K562 (cell line): ENCODE results near the gene CD99L2. TPM values are rescaled to one million over a fixed set of nuclear protein-coding genes. Genes with fewer than 3 reads are reported as not detected.

Experiments used
- ATAC-seq: fragments of 200-7000 bp; cut with Tn5 transposase; 3 replicates; pipeline ENCODE4 v1.9.1; 2020; ENCODE audit warnings: moderate library complexity
- BruUV-seq: library from RNA; stranded (reverse); fragments of 400-500 nt; replicated peaks from 2 replicates; lab custom pipeline; 2021; lab: Mats Ljungman, UMichigan
- CTCF ChIA-PET: fragments of 300-600 bp; formaldehyde crosslinking; extraction: SDS; loops from one replicate; lab custom pipeline; 2021; ENCODE audit warnings: low intra/inter-chr PET ratio; lab: Yijun Ruan, JAX
- POLR2A ChIA-PET: fragments of 300-600, 350-650 bp; sonication (Branson Sonifier 250); formaldehyde crosslinking; extraction: SDS; loops from one replicate; lab custom pipeline; 2021; ENCODE audit warnings: antibody characterized with exemption, inconsistent platforms; lab: Yijun Ruan, JAX
- DNase-seq, 4 experiments: peaks; one replicate each; pipeline versions ENCODE4 v3.0.0 to v3.0.0-alpha.2; 2011 to 2018; ENCODE audit warnings: low spot score in 3 of 4, mixed read lengths in 3 of 4; ENCODE audit errors: extremely low read depth in 1 of 4
- FAIRE-seq: peaks from 2 replicates; lab custom pipeline; 2011; peaks lifted over from hg19 to GRCh38; lab: Jason Lieb, UNC
- H2AFZ ChIP-seq: 2 replicates; pipeline ENCODE4 v1.6.0; 2011; ENCODE audit warnings: low read depth, low read length, control low read depth, inconsistent platforms
- H3K27ac ChIP-seq: fragments of 200-600 bp; 3 replicates; pipeline ENCODE4 v1.8.0; 2011; ENCODE audit warnings: low read depth, mild to moderate bottlenecking, control low read depth, inconsistent platforms, low read length, moderate library complexity, mixed read lengths; ENCODE audit errors: extremely low read depth
- H3K27me3 ChIP-seq, 2 experiments: fragments of 300-600 bp in 1 of 2; 2 replicates in 1 of 2; 3 replicates in 1 of 2; pipeline versions ENCODE4 v1.6.0 to v1.8.0; 2011; ENCODE audit warnings: inconsistent platforms in 2 of 2, low read length in 2 of 2, mild to moderate bottlenecking in 1 of 2, mixed read lengths in 1 of 2, moderate library complexity in 1 of 2; ENCODE audit not compliant: control insufficient read depth in 2 of 2, insufficient read depth in 2 of 2
- H3K36me3 ChIP-seq: fragments of 300-600 bp; 3 replicates; pipeline ENCODE4 v1.8.0; 2011; ENCODE audit warnings: mild to moderate bottlenecking, low read length, inconsistent platforms; ENCODE audit not compliant: control insufficient read depth, insufficient read depth
- H3K4me1 ChIP-seq, 2 experiments: fragments of 200-600 bp in 1 of 2; replicated peaks in 1 of 2; 2 replicates in 1 of 2; 3 replicates in 1 of 2; pipeline versions ENCODE4 v1.5.1 to v1.8.0; 2011; ENCODE audit warnings: inconsistent platforms in 2 of 2, low read length in 2 of 2, mild to moderate bottlenecking in 1 of 2, mixed read lengths in 1 of 2, moderate library complexity in 1 of 2; ENCODE audit not compliant: control insufficient read depth in 2 of 2, insufficient read depth in 2 of 2
- H3K4me2 ChIP-seq: 2 replicates; pipeline ENCODE4 v1.6.1; 2011; ENCODE audit warnings: low read length, control low read depth, inconsistent platforms, mixed read lengths; ENCODE audit not compliant: insufficient read depth
- H3K4me3 ChIP-seq: fragments of 200-600 bp; sonication (generic), shearing (Covaris generic); 2 replicates; pipeline ENCODE4 v1.5.1; 2016; ENCODE audit warnings: control low read depth, inconsistent platforms
- H3K79me2 ChIP-seq: fragments of 200-600 bp; 3 replicates; pipeline ENCODE4 v1.8.0; 2011; ENCODE audit warnings: low read length, inconsistent platforms; ENCODE audit not compliant: control insufficient read depth, insufficient read depth
- H3K9ac ChIP-seq, 2 experiments: 2 replicates each; pipeline versions ENCODE4 v1.6.0 to v1.6.1; 2011; ENCODE audit warnings: low read depth in 2 of 2, low read length in 2 of 2, control low read depth in 1 of 2, inconsistent platforms in 1 of 2, mild to moderate bottlenecking in 1 of 2, mixed read lengths in 1 of 2; ENCODE audit not compliant: insufficient read depth in 1 of 2
- H3K9me1 ChIP-seq: one replicate; pipeline ENCODE4 v1.6.0; 2011; ENCODE audit warnings: inconsistent platforms, mild to moderate bottlenecking, low read length, moderate library complexity; ENCODE audit not compliant: control insufficient read depth, insufficient read depth
- H3K9me3 ChIP-seq: replicated peaks from 2 replicates; pipeline ENCODE4 v1.5.1; 2011; ENCODE audit warnings: low read depth, low read length, inconsistent platforms; ENCODE audit not compliant: control insufficient read depth, insufficient read depth
- H4K20me1 ChIP-seq: replicated peaks from 2 replicates; pipeline ENCODE4 v1.6.1; 2011; ENCODE audit warnings: low read length, inconsistent platforms, mixed read lengths; ENCODE audit not compliant: control insufficient read depth, insufficient read depth
- CAMTA2 ChIP-seq: fragments of 250-450 bp; sonication (Bioruptor Pico); conservative IDR thresholded peaks from 2 replicates; pipeline ENCODE4 v1.5.1; 2022
- EGR1 ChIP-seq: fragments of 450-650 bp; conservative IDR thresholded peaks from 2 replicates; pipeline ENCODE4 v1.6.1; 2017; ENCODE audit warnings: mild to moderate bottlenecking
- HCFC1 ChIP-seq: IDR thresholded peaks from 2 replicates; pipeline ENCODE4 v1.6.1; 2012; ENCODE audit warnings: low read depth, low read length, improper control_type of control experiment
- HDAC6 ChIP-seq: IDR thresholded peaks from 2 replicates; pipeline ENCODE4 v1.6.1; 2012; ENCODE audit warnings: low read depth, mild to moderate bottlenecking, control low read depth, inconsistent platforms, low read length, moderate library complexity
- PYGO2 ChIP-seq: fragments of 450-650 bp; IDR thresholded peaks from 2 replicates; pipeline ENCODE4 v1.6.1; 2016; ENCODE audit warnings: mild to moderate bottlenecking, missing genetic modification characterization, moderate library complexity, missing compliant biosample characterization
- STAT5A ChIP-seq: IDR thresholded peaks from 2 replicates; pipeline ENCODE4 v1.6.1; 2012; ENCODE audit warnings: low read length, inconsistent platforms, borderline replicate concordance
- whole genome bisulfite sequencing: fragments of 100-300 bp; shearing (Covaris generic); methylation state at CpG from one replicate; pipeline ENCODE4 v1.1.6; 2016; ENCODE audit warnings: low coverage, mixed read lengths; ENCODE audit not compliant: insufficient coverage; ENCODE audit errors: missing lambda C conversion rate; 5-methylcytosine and 5-hydroxymethylcytosine counted together
- in situ Hi-C: fragments of 300-500 bp; cut with MboI; formaldehyde crosslinking; loops from 4 replicates; pipeline ENCODE4 v1.15.0; 2018; ENCODE audit warnings: inconsistent platforms, mixed read lengths
- intact Hi-C: fragments of 100-400 bp; cut with micrococcal nuclease; formaldehyde crosslinking; loops from 2 replicates; pipeline ENCODE4 v1.14.2; 2022
- polyA plus RNA-seq, 8 experiments: library from polyadenylated mRNA; depleted of rRNA in 4 of 8; stranded (reverse) in 5 of 8; unstranded in 3 of 8; fragments of >200 nt; fragmentation: Nextera tagmentation in 2 of 8; fragmentation: Illumina TruSeq in 1 of 8; extraction: Ambion mirVana in 2 of 8; extraction: Trizol in 1 of 8; gene quantifications; 2 replicates each; pipeline versions ENCODE4 v1.2.1 to v1.2.3, GENCODE V29; 2011 to 2014; ENCODE audit warnings: inconsistent platforms in 1 of 8, missing spikeins in 1 of 8
- total RNA-seq, 7 experiments: library from RNA; depleted of rRNA in 6 of 7; stranded (reverse); fragments of >200 nt in 6 of 7; fragmentation: Illumina TruSeq in 2 of 7; extraction: Trizol in 2 of 7; gene quantifications; 2 replicates each; pipeline versions ENCODE4 v1.2.1 to v1.2.3, GENCODE V29; 2011 to 2021; ENCODE audit warnings: low replicate concordance in 1 of 7
- TF ChIP-seq, protein P1 (sequence below): sonication (generic); formaldehyde crosslinking; IDR thresholded peaks from 2 replicates; pipeline ENCODE4 v1.8.0; 2022; ENCODE audit warnings: mild to moderate bottlenecking, missing genetic modification reagents, borderline replicate concordance
- TF ChIP-seq, protein P2 (sequence below): sonication (generic); formaldehyde crosslinking; IDR thresholded peaks from 2 replicates; pipeline ENCODE4 v1.8.0; 2022; ENCODE audit warnings: missing genetic modification reagents, mild to moderate bottlenecking, borderline replicate concordance

CD99L2 gene
- total and polyA plus RNA-seq, 9 of the 15 experiments (the other 6 are each of a cell fraction or from before 2014, with no cell fraction given): 0.76 to 19.0 (median 11.9) TPM

DNA sequence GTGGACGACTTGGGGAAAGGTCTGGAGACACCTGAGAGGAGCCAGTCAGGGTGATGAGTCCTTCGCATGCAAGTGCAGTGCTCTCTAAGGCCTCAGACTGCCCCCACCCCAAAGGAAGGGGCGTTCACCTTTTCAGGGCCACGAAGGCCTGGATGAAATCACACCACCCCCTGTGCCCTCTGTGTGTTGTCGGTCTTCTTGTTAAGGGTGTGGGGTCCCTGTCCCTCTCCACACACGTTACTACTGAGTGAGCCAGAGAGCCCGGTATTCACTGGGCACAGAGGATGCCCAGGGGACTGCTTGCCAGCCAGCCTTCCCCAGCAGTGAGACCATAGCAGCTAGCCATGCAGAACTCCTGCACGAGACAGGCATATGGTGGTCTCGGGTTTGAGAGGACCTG lies 133.2 kb downstream of the CD99L2 start:
- no peaks in the 10 kb centered on the region for H3K27me3 ChIP-seq
- FAIRE-seq: no peak
- H3K4me3 ChIP-seq: no peak overlapping the region
- H2AFZ ChIP-seq: no peak overlapping the region
- 85% methylated on average over 7 of the region's 9 CpGs for WGBS
- H4K20me1 ChIP-seq: no peaks in the 10 kb centered on the region
- no peak overlapping the region for H3K4me2 ChIP-seq
- peaks cover 10% of the 10 kb centered on the region; the same call in 2 of the 3 replicates for H3K36me3 ChIP-seq
- H3K9ac ChIP-seq: no peak overlapping the region
- H3K79me2 ChIP-seq: no peaks in the 10 kb centered on the region
- peaks cover 16 to 18% of the 10 kb centered on the region in 2 experiments; a peak in 4 of 5 replicates for H3K4me1 ChIP-seq
- no peaks in the 10 kb centered on the region for H3K9me1 ChIP-seq
- DNase-seq: no peak
- ChIA-PET CTCF (no interaction called here), POLR2A (interaction anchor here (0.5 kb wide), 1 partner anchor 209 kb away, joined by 3 read pairs; no protein-coding TSS in a partner anchor)
- H3K9me3 ChIP-seq: no peaks in the 10 kb centered on the region
- in situ Hi-C loops: loop anchor here (25.0 kb wide), 1 partner anchor 922 kb away; the partner anchor contains the start of gene PRRG3
- TF ChIP-seq PYGO2: no peak
- TF ChIP-seq CAMTA2: no peak
- intact Hi-C loops: no loop called here
- ATAC-seq: no peak
- no TSS peak for BruUV-seq
- H3K27ac ChIP-seq: no peak overlapping the region

DNA sequence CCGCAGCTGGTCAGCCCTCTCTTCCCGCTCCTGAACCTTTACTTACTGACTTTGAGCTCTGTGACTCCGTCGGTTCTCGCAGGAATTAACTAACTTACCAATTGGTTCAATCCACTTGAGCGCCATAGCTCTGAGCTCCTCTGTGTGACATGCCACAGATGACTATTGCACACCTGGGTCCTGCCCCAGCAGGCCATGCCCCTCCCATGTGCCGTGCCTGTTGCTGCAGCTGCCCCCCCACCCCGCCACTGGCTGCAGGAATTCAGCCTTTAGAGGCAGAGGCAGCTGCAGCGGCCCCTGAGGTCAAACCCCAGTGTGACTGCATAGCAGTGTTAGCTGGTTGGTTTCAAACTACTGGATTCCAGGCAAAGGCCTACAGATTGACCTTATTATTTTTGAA lies 134.7 kb downstream of the CD99L2 start:
- H3K36me3 ChIP-seq: peaks cover 10% of the 10 kb centered on the region; the same call in 2 of the 3 replicates
- no peaks in the 10 kb centered on the region for H3K9me1 ChIP-seq
- no peaks in the 10 kb centered on the region for H4K20me1 ChIP-seq
- FAIRE-seq (no peak), DNase-seq (no peak), ATAC-seq (no peak)
- H2AFZ ChIP-seq: no peak overlapping the region
- H3K4me3 ChIP-seq: no peak overlapping the region
- 92% methylated on average over 6 of the region's 9 CpGs for WGBS
- H3K27ac ChIP-seq: no peak overlapping the region
- no peaks in the 10 kb centered on the region for H3K79me2 ChIP-seq
- intact Hi-C loops: no loop called here
- no TSS peak for BruUV-seq
- no peaks in the 10 kb centered on the region for H3K9me3 ChIP-seq
- H3K4me2 ChIP-seq: no peak overlapping the region
- H3K9ac ChIP-seq: no peak overlapping the region
- POLR2A ChIA-PET: no interaction called here
- CTCF ChIA-PET: no interaction called here
- peaks cover 16 to 18% of the 10 kb centered on the region in 2 experiments; a peak in 4 of 5 replicates for H3K4me1 ChIP-seq
- TF ChIP-seq, protein P1, sequence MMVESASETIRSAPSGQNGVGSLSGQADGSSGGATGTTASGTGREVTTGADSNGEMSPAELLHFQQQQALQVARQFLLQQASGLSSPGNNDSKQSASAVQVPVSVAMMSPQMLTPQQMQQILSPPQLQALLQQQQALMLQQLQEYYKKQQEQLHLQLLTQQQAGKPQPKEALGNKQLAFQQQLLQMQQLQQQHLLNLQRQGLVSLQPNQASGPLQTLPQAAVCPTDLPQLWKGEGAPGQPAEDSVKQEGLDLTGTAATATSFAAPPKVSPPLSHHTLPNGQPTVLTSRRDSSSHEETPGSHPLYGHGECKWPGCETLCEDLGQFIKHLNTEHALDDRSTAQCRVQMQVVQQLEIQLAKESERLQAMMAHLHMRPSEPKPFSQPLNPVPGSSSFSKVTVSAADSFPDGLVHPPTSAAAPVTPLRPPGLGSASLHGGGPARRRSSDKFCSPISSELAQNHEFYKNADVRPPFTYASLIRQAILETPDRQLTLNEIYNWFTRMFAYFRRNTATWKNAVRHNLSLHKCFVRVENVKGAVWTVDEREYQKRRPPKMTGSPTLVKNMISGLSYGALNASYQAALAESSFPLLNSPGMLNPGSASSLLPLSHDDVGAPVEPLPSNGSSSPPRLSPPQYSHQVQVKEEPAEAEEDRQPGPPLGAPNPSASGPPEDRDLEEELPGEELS (CRISPR knock-in tag): no peak
- TF ChIP-seq, protein P2, sequence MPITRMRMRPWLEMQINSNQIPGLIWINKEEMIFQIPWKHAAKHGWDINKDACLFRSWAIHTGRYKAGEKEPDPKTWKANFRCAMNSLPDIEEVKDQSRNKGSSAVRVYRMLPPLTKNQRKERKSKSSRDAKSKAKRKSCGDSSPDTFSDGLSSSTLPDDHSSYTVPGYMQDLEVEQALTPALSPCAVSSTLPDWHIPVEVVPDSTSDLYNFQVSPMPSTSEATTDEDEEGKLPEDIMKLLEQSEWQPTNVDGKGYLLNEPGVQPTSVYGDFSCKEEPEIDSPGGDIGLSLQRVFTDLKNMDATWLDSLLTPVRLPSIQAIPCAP (CRISPR knock-in tag): no peak
- TF ChIP-seq HDAC6: no peak
- no peak for TF ChIP-seq STAT5A
- no peak for TF ChIP-seq HCFC1
- TF ChIP-seq EGR1: no peak
- no peaks in the 10 kb centered on the region for H3K27me3 ChIP-seq
- in situ Hi-C loops: loop anchor here (25.0 kb wide), 1 partner anchor 923 kb away; the partner anchor contains the start of gene PRRG3
